ENCODE measurements around the gene DAZAP1.
A peak's percentile ranks its signal among the peaks of the same experiment; 100 is the strongest.

The DAZAP1 gene

DNA sequence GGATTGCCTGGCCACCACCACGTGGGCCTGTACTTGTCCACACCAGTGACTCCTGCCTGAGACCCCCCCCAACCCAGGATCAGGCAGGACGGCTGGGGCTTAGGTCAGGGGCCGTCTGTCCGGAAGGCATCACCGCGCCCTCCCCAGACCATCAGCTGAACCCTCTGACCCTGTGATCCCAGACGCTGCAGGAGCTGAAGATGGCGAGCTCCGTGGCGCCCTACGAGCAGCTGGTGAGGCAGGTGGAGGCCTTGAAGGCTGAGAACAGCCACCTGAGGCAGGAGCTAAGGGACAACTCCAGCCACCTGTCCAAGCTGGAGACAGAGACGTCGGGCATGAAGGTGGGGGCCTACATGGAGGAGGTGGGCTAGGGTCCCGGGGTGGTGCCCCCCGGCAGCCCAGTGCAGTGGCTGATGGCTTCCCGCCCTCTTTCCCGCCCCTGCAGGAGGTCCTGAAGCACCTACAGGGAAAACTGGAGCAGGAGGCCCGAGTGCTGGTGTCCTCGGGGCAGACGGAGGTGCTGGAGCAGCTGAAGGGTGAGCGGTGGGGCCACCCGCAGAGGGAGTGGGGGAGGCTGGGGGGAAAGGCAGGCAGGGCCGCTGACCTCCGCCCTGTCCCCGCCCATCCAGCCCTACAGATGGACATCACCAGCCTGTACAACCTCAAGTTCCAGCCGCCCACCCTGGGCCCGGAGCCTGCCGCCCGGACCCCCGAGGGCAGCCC, 45.6 kb downstream of the DAZAP1 start:
- peak overlapping the region; percentile 76 for H3K4ac ChIP-seq (ENCODE audit: low read length)
- DNase-seq (ENCODE audit: low spot score), result no peak
- H2BK120ac ChIP-seq (ENCODE audit: low read depth, low read length), result peak overlapping the region; percentile 100
- peak overlapping the region; percentile 100 for H2BK15ac ChIP-seq (ENCODE audit: low read length)
- H3K27me3 ChIP-seq (ENCODE audit: control insufficient read depth in 3 of 3, insufficient read depth in 3 of 3, low read depth in 1 of 3, low read length in 3 of 3), result no peaks in the 10 kb centered on the region
- H2BK12ac ChIP-seq (ENCODE audit: low read length), result peak overlapping the region; percentile 100
- peak overlapping the region; percentile 94 for H2BK5ac ChIP-seq (ENCODE audit: low read length)
- H3K36me3 ChIP-seq (replicated peaks in 1 of 2; ENCODE audit: control insufficient read depth in 2 of 2, insufficient read depth in 2 of 2, low read length in 2 of 2), result peaks cover 12 to 55% of the 10 kb centered on the region in 2 donors
- H4K8ac ChIP-seq (ENCODE audit: low read depth, low read length), result peak overlapping the region; percentile 48
- H3K23ac ChIP-seq (ENCODE audit: low read depth, low read length, poor library complexity), result peak overlapping the region; percentile 92
- no peaks in the 10 kb centered on the region for H3K9me3 ChIP-seq (replicated peaks in 1 of 2; ENCODE audit: control insufficient read depth in 2 of 2, insufficient read depth in 1 of 2, low read depth in 1 of 2, low read length in 2 of 2)
- H3K79me1 ChIP-seq (ENCODE audit: low read depth, low read length), result peaks cover 17% of the 10 kb centered on the region
- H3K14ac ChIP-seq (ENCODE audit: low read length), result peak overlapping the region; percentile 97
- H3K4me1 ChIP-seq (ENCODE audit: control insufficient read depth in 2 of 2, insufficient read depth in 1 of 2, low read depth in 1 of 2, low read length in 2 of 2), result peaks cover 39 to 45% of the 10 kb centered on the region in 2 donors
- no CpG with 5 or more reads among the region's 30 CpGs for WGBS, 2 donors (ENCODE audit: extremely low coverage in 2 of 2, insufficient read length in 2 of 2, insufficient replicate concordance in 1 of 2)
- H2AFZ ChIP-seq (ENCODE audit: low read length), result no peak overlapping the region
- H4K91ac ChIP-seq (ENCODE audit: low read depth, low read length, poor library complexity), result peak overlapping the region; percentile 98
- H3K4me2 ChIP-seq (ENCODE audit: insufficient read depth, low read length, poor library complexity, severe bottlenecking), result peak overlapping the region; percentile 25
- peak overlapping the region; percentile 99 for H3K18ac ChIP-seq (ENCODE audit: low read length)
- peak overlapping the region; percentile 99 for H2AK5ac ChIP-seq (ENCODE audit: low read depth, low read length)
- peak overlapping the region; percentile 92 for H3K9ac ChIP-seq (ENCODE audit: low read depth, low read length, poor library complexity)
- no peak overlapping the region for H3K27ac ChIP-seq (replicated peaks; ENCODE audit: low read length)
- H3K4me3 ChIP-seq (ENCODE audit: low read length in 2 of 2), result peak overlapping the region in 1 of 2 donors; percentile 75

DNA sequence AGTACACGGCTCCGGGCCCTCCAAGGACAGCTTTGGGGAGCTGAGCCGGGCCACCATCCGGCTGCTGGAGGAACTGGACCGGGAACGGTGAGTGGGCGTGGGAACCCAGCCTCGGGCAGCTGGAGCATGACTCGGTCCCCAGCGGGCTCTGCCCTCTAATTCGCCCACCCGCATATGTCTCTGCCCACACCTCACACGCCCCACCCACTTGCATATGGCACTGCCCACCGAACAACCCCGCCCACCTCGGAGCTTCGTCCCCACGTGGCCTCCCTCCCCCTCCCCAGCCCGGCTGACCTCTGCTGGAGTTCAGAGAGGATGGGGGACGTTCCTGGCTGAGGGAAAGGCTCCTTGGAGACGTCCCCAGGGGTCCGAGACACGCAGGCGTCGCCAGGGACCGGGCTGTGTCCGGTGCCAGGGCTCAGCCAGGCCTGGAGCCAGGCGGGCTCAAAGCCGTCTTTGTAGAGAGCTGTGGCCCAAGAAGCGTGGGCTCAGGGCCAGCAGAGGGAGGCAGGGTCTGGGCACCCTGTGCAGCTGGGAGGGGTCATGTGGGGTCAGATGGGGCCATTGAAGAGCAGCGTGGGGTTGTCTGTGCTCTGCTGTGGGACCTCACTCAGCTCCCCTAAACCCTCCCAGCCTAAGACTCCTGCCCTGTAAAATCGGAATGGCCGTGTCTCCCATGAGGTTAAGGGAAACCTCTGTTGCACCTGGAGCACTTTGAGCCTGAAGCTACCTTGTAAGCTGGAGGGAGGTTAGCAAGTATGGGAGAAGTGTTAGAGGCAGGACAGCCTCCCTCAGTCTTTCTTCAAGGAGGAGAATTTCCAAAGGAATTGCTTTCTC, 46.4 kb downstream of the DAZAP1 start:
- H3K23ac ChIP-seq (ENCODE audit: low read depth, low read length, poor library complexity), result no peak overlapping the region
- peak overlapping the region; percentile 100 for H2BK15ac ChIP-seq (ENCODE audit: low read length)
- no peak overlapping the region for H2BK12ac ChIP-seq (ENCODE audit: low read length)
- no peaks in the 10 kb centered on the region for H3K9me3 ChIP-seq (replicated peaks in 1 of 2; ENCODE audit: control insufficient read depth in 2 of 2, insufficient read depth in 1 of 2, low read depth in 1 of 2, low read length in 2 of 2)
- no peak overlapping the region for H2BK5ac ChIP-seq (ENCODE audit: low read length)
- H3K27ac ChIP-seq (replicated peaks; ENCODE audit: low read length), result no peak overlapping the region
- peaks cover 39 to 44% of the 10 kb centered on the region in 2 donors for H3K4me1 ChIP-seq (ENCODE audit: control insufficient read depth in 2 of 2, insufficient read depth in 1 of 2, low read depth in 1 of 2, low read length in 2 of 2)
- H3K9ac ChIP-seq (ENCODE audit: low read depth, low read length, poor library complexity), result no peak overlapping the region
- no peak overlapping the region for H2AFZ ChIP-seq (ENCODE audit: low read length)
- H3K4me3 ChIP-seq (ENCODE audit: low read length in 2 of 2), result no peak overlapping the region
- H3K79me1 ChIP-seq (ENCODE audit: low read depth, low read length), result peaks cover 17% of the 10 kb centered on the region
- no peak overlapping the region for H4K91ac ChIP-seq (ENCODE audit: low read depth, low read length, poor library complexity)
- peak overlapping the region; percentile 76 for H3K4ac ChIP-seq (ENCODE audit: low read length)
- peaks cover 18 to 63% of the 10 kb centered on the region in 2 donors for H3K36me3 ChIP-seq (replicated peaks in 1 of 2; ENCODE audit: control insufficient read depth in 2 of 2, insufficient read depth in 2 of 2, low read length in 2 of 2)
- no peak for DNase-seq (ENCODE audit: low spot score)
- no peak overlapping the region for H3K14ac ChIP-seq (ENCODE audit: low read length)
- no peaks in the 10 kb centered on the region for H3K27me3 ChIP-seq (ENCODE audit: control insufficient read depth in 3 of 3, insufficient read depth in 3 of 3, low read depth in 1 of 3, low read length in 3 of 3)
- H3K4me2 ChIP-seq (ENCODE audit: insufficient read depth, low read length, poor library complexity, severe bottlenecking), result no peak overlapping the region
- peak overlapping the region; percentile 99 for H2AK5ac ChIP-seq (ENCODE audit: low read depth, low read length)
- no CpG with 5 or more reads among the region's 33 CpGs for WGBS, 2 donors (ENCODE audit: extremely low coverage in 2 of 2, insufficient read length in 2 of 2, insufficient replicate concordance in 1 of 2)
- peak overlapping the region; percentile 99 for H3K18ac ChIP-seq (ENCODE audit: low read length)
- no peak overlapping the region for H2BK120ac ChIP-seq (ENCODE audit: low read depth, low read length)
- no peak overlapping the region for H4K8ac ChIP-seq (ENCODE audit: low read depth, low read length)

DNA sequence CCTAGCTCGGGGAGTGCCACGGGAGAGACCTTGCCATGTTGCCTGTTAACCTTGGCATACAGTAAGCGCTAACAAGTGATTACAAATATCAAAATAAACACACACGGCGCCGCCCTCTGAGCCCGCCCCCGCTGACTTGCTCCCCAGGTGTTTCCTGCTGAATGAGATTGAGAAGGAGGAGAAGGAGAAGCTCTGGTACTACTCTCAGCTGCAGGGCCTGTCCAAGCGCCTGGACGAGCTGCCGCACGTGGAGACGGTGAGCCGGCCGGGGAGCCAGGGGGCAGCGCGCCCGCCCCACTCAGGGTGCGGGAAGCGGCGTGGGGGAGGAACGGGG, 47.6 kb downstream of the DAZAP1 start:
- peaks cover 25 to 75% of the 10 kb centered on the region in 2 donors for H3K36me3 ChIP-seq (replicated peaks in 1 of 2; ENCODE audit: control insufficient read depth in 2 of 2, insufficient read depth in 2 of 2, low read length in 2 of 2)
- peaks cover 17% of the 10 kb centered on the region for H3K79me1 ChIP-seq (ENCODE audit: low read depth, low read length)
- H4K8ac ChIP-seq (ENCODE audit: low read depth, low read length), result no peak overlapping the region
- H2BK120ac ChIP-seq (ENCODE audit: low read depth, low read length), result no peak overlapping the region
- H3K4me3 ChIP-seq (ENCODE audit: low read length in 2 of 2), result peak overlapping the region in 1 of 2 donors; percentile 36
- peak overlapping the region; percentile 26 for H2BK15ac ChIP-seq (ENCODE audit: low read length)
- H3K27me3 ChIP-seq (ENCODE audit: control insufficient read depth in 3 of 3, insufficient read depth in 3 of 3, low read depth in 1 of 3, low read length in 3 of 3), result no peaks in the 10 kb centered on the region
- H4K91ac ChIP-seq (ENCODE audit: low read depth, low read length, poor library complexity), result no peak overlapping the region
- peak overlapping the region; percentile 73 for H2BK12ac ChIP-seq (ENCODE audit: low read length)
- peaks cover 32 to 35% of the 10 kb centered on the region in 2 donors for H3K4me1 ChIP-seq (ENCODE audit: control insufficient read depth in 2 of 2, insufficient read depth in 1 of 2, low read depth in 1 of 2, low read length in 2 of 2)
- no peak overlapping the region for H2AFZ ChIP-seq (ENCODE audit: low read length)
- DNase-seq (ENCODE audit: low spot score), result no peak
- no peak overlapping the region for H3K4me2 ChIP-seq (ENCODE audit: insufficient read depth, low read length, poor library complexity, severe bottlenecking)
- no peak overlapping the region for H3K9ac ChIP-seq (ENCODE audit: low read depth, low read length, poor library complexity)
- no CpG with 5 or more reads among the region's 22 CpGs for WGBS, 2 donors (ENCODE audit: extremely low coverage in 2 of 2, insufficient read length in 2 of 2, insufficient replicate concordance in 1 of 2)
- H2BK5ac ChIP-seq (ENCODE audit: low read length), result no peak overlapping the region
- peak overlapping the region; percentile 56 for H2AK5ac ChIP-seq (ENCODE audit: low read depth, low read length)
- peak overlapping the region; percentile 91 for H3K23ac ChIP-seq (ENCODE audit: low read depth, low read length, poor library complexity)
- H3K27ac ChIP-seq (replicated peaks; ENCODE audit: low read length), result no peak overlapping the region
- H3K14ac ChIP-seq (ENCODE audit: low read length), result no peak overlapping the region
- H3K4ac ChIP-seq (ENCODE audit: low read length), result peak overlapping the region; percentile 53
- H3K18ac ChIP-seq (ENCODE audit: low read length), result peak overlapping the region; percentile 80
- H3K9me3 ChIP-seq (replicated peaks in 1 of 2; ENCODE audit: control insufficient read depth in 2 of 2, insufficient read depth in 1 of 2, low read depth in 1 of 2, low read length in 2 of 2), result no peaks in the 10 kb centered on the region
